HCT116 (cell line): ENCODE data around the gene ARHGEF11. TPM values are rescaled to one million over a fixed set of nuclear protein-coding genes. Genes with fewer than 3 reads are reported as not detected.
A peak's percentile ranks its signal among the peaks of the same experiment; 100 is the strongest.

Experiments used
- ATAC-seq: fragments of 200-7000 bp; cut with Tn5 transposase; 2 replicates; pipeline ENCODE4 v1.9.1; 2020; ENCODE audit warnings: mild to moderate bottlenecking, moderate library complexity
- BruUV-seq: library from RNA; stranded (reverse); fragments of 400-500 nt; replicated peaks from 2 replicates; lab custom pipeline; 2021; lab: Mats Ljungman, UMichigan
- CTCF ChIA-PET: fragments of 300-600 bp; sonication (Branson Sonifier 250); formaldehyde crosslinking; loops from one replicate; lab custom pipeline; 2021; ENCODE audit warnings: antibody characterized with exemption; lab: Charles Lee
- POLR2A ChIA-PET: fragments of 300-600, 350-600 bp; sonication (Branson Sonifier 250); formaldehyde crosslinking; loops from one replicate; lab custom pipeline; 2021; ENCODE audit warnings: antibody characterized with exemption; lab: Charles Lee
- RAD21 ChIA-PET, 2 experiments: fragments of 300-600 bp; sonication (Branson Sonifier 250); formaldehyde crosslinking; loops; one replicate each; lab custom pipeline; 2023; ENCODE audit warnings: low total read pairs in 2 of 2; ENCODE audit not compliant: uncharacterized antibody in 2 of 2, unreplicated experiment in 2 of 2, low non-redundant PET in 1 of 2; lab: Charles Lee
- DNase-seq: peaks from one replicate; pipeline ENCODE4 v3.0.0-alpha.2; 2010; ENCODE audit warnings: low read depth, low spot score
- H2AFZ ChIP-seq: fragments of 200-600 bp; shearing (Covaris generic), sonication (generic); 2 replicates; pipeline ENCODE4 v1.6.1; 2017; ENCODE audit warnings: low read depth, mixed run types, mixed read lengths, antibody characterized with exemption, low read length; ENCODE audit not compliant: poor library complexity, severe bottlenecking
- H3K27ac ChIP-seq: 2 replicates; pipeline ENCODE4 v1.5.1; 2012; ENCODE audit warnings: low read depth, low read length
- H3K27me3 ChIP-seq: fragments of 200-600 bp; sonication (generic); 2 replicates; pipeline ENCODE4 v1.6.1; 2016; ENCODE audit warnings: mixed run types, low read length, mixed read lengths; ENCODE audit not compliant: insufficient read depth
- H3K36me3 ChIP-seq, 2 experiments: fragments of 200-500 bp in 1 of 2; fragments of 200-600 bp in 1 of 2; sonication (Bioruptor generic) in 1 of 2; sonication (generic) in 1 of 2; 2 replicates each; pipeline versions ENCODE4 v1.5.1 to v1.6.1; 2014 to 2016; ENCODE audit warnings: low read length in 2 of 2, inconsistent platforms in 1 of 2, mixed read lengths in 1 of 2, mixed run types in 1 of 2; ENCODE audit not compliant: insufficient read depth in 2 of 2, control insufficient read depth in 1 of 2
- H3K4me1 ChIP-seq, 2 experiments: fragments of 200-600 bp in 1 of 2; sonication (generic) in 1 of 2; 2 replicates each; pipeline versions ENCODE4 v1.5.1 to v1.6.1; 2012 to 2017; ENCODE audit warnings: low read length in 2 of 2, inconsistent platforms in 1 of 2, mild to moderate bottlenecking in 1 of 2, mixed read lengths in 1 of 2, mixed run types in 1 of 2, moderate library complexity in 1 of 2; ENCODE audit not compliant: insufficient read depth in 2 of 2, control insufficient read depth in 1 of 2
- H3K4me2 ChIP-seq: fragments of 200-600 bp; sonication (generic); 2 replicates; pipeline ENCODE4 v1.6.1; 2017; ENCODE audit warnings: mixed run types, low read length, mixed read lengths
- H3K4me3 ChIP-seq, 2 experiments: fragments of 200-600 bp in 1 of 2; sonication (generic) in 1 of 2; replicated peaks in 1 of 2; 2 replicates each; pipeline ENCODE4 v1.5.1; 2011 to 2016; ENCODE audit warnings: low read length in 2 of 2, control low read depth in 1 of 2, low read depth in 1 of 2, mild to moderate bottlenecking in 1 of 2, mixed read lengths in 1 of 2, mixed run types in 1 of 2
- H3K79me2 ChIP-seq: fragments of 200-600 bp; sonication (generic); 2 replicates; pipeline ENCODE4 v1.6.1; 2017; ENCODE audit warnings: mild to moderate bottlenecking, mixed run types, low read length, moderate library complexity, mixed read lengths; ENCODE audit not compliant: insufficient read depth
- H3K9ac ChIP-seq: fragments of 200-600 bp; sonication (generic); 2 replicates; pipeline ENCODE4 v1.6.1; 2016; ENCODE audit warnings: low read length, mixed read lengths
- H3K9me2 ChIP-seq: fragments of 200-600 bp; sonication (generic), shearing (Covaris generic); 2 replicates; pipeline ENCODE4 v1.6.1; 2017; ENCODE audit warnings: mixed run types, mild to moderate bottlenecking, moderate library complexity; ENCODE audit not compliant: insufficient read depth
- H3K9me3 ChIP-seq, 2 experiments: fragments of 200-500 bp in 1 of 2; fragments of 200-600 bp in 1 of 2; sonication (Bioruptor generic) in 1 of 2; sonication (generic) in 1 of 2; 2 replicates each; pipeline ENCODE4 v1.6.1; 2014 to 2017; ENCODE audit warnings: low read length in 2 of 2, mixed read lengths in 2 of 2, inconsistent platforms in 1 of 2, low read depth in 1 of 2, mild to moderate bottlenecking in 1 of 2, mixed run types in 1 of 2, moderate library complexity in 1 of 2; ENCODE audit not compliant: control insufficient read depth in 1 of 2, insufficient read depth in 1 of 2
- H4K20me1 ChIP-seq: fragments of 200-600 bp; sonication (generic), shearing (Covaris generic); 2 replicates; pipeline ENCODE4 v1.6.1; 2017; ENCODE audit warnings: mixed run types, mild to moderate bottlenecking, moderate library complexity; ENCODE audit not compliant: insufficient read depth
- CEBPB ChIP-seq: IDR thresholded peaks from 2 replicates; pipeline ENCODE4 v1.6.1; 2012; ENCODE audit warnings: low read depth
- CTCF ChIP-seq, 3 experiments: fragments of 200-600 bp in 1 of 3; sonication (generic) in 1 of 3; IDR thresholded peaks in 2 of 3; conservative IDR thresholded peaks in 1 of 3; 2 replicates each; pipeline ENCODE4 v1.5.1; 2012 to 2017; ENCODE audit warnings: low read depth in 2 of 3, low read length in 2 of 3, antibody characterized with exemption in 1 of 3, borderline replicate concordance in 1 of 3, control low read depth in 1 of 3, mild to moderate bottlenecking in 1 of 3, mixed read lengths in 1 of 3, mixed run types in 1 of 3, moderate library complexity in 1 of 3; ENCODE audit not compliant: insufficient read depth in 1 of 3
- JUND ChIP-seq: IDR thresholded peaks from 2 replicates; pipeline ENCODE4 v1.6.1; 2012
- POLR2A ChIP-seq: IDR thresholded peaks from 2 replicates; pipeline ENCODE4 v1.7.0; 2011; ENCODE audit warnings: borderline replicate concordance; ENCODE audit not compliant: insufficient read depth, insufficient read length; ENCODE audit errors: extremely low read depth
- REST ChIP-seq: IDR thresholded peaks from 2 replicates; pipeline ENCODE4 v1.6.1; 2012; ENCODE audit warnings: low read depth
- intact Hi-C: fragments of 100-400 bp; cut with micrococcal nuclease; formaldehyde crosslinking; loops from 2 replicates; pipeline ENCODE4 v1.10.0; 2022
- total RNA-seq: library from RNA; stranded (reverse); gene quantifications from one replicate; pipeline ENCODE4 v1.2.1, GENCODE V29; 2021; ENCODE audit not compliant: unreplicated experiment

ARHGEF11 gene
- total RNA-seq, 1 experiment from 2014 or later, result 28.9 TPM

- TF ChIP-seq CEBPB, result no peak
- no peak for TF ChIP-seq JUND
- TF ChIP-seq CTCF (IDR thresholded peaks at IDR 0.05 in 2 of 3, conservative IDR thresholded peaks at IDR 0.05 in 1 of 3; ENCODE audit: borderline replicate concordance in 1 of 3, insufficient read depth in 1 of 3, low read depth in 2 of 3, low read length in 2 of 3), result 0 out of 6 replicates have a peak, but pooled peaks of 1 of the 3 experiments have one; percentile 21
- no peak for TF ChIP-seq REST
- TF ChIP-seq POLR2A, result no peak
- H2AFZ ChIP-seq, result no peak overlapping the region
- no peaks in the 10 kb centered on the region for H3K9me3 ChIP-seq
- H3K9me2 ChIP-seq, result no peaks in the 10 kb centered on the region
- no peaks in the 10 kb centered on the region for H3K79me2 ChIP-seq
- intact Hi-C loops, result loop anchor here (1.0 to 10.0 kb wide), 4 partner anchors 131 to 303 kb away; no protein-coding TSS in a partner anchor
- H3K4me2 ChIP-seq, result peak overlapping the region; percentile 93
- H3K36me3 ChIP-seq, result no peaks in the 10 kb centered on the region
- ChIA-PET RAD21 (interaction anchor here (0.7 to 1.2 kb wide), 8 partner anchors 33 to 239 kb away, joined by 3 to 5 read pairs (median 4); no protein-coding TSS in a partner anchor), POLR2A (interaction anchor here (1.4 kb wide), 1 partner anchor 38 kb away, joined by 7 read pairs; no protein-coding TSS in a partner anchor), CTCF (interaction anchor here (0.6 to 4.0 kb wide), 29 partner anchors 8 to 300 kb away, joined by 3 to 62 read pairs (median 4); partner anchors contain the start of genes CRABP2, INSRR, ISG20L2 and METTL25B)
- DNase-seq (no peak), ATAC-seq (peak; percentile 41)
- H4K20me1 ChIP-seq, result no peaks in the 10 kb centered on the region
- peak overlapping the region; percentile 60; the same call in 1 of the 2 replicates for H3K9ac ChIP-seq
- H3K27ac ChIP-seq, result no peak overlapping the region
- peak overlapping the region; percentile 38 to 59; a peak in 3 of 4 replicates for H3K4me3 ChIP-seq
- peaks cover 20 to 31% of the 10 kb centered on the region in 2 experiments for H3K4me1 ChIP-seq
- peaks cover under 1% of the 10 kb centered on the region; the same call in 1 of the 2 replicates for H3K27me3 ChIP-seq
- no TSS peak for BruUV-seq
These were observed 117.4 kb downstream of the ARHGEF11 start for GRCh38 chr1:156928043-156928602.
